Measurements from ENCODE around the gene ITPR3.
A peak's percentile ranks its signal among the peaks of the same experiment; 100 is the strongest.

Gene ITPR3

DNA sequence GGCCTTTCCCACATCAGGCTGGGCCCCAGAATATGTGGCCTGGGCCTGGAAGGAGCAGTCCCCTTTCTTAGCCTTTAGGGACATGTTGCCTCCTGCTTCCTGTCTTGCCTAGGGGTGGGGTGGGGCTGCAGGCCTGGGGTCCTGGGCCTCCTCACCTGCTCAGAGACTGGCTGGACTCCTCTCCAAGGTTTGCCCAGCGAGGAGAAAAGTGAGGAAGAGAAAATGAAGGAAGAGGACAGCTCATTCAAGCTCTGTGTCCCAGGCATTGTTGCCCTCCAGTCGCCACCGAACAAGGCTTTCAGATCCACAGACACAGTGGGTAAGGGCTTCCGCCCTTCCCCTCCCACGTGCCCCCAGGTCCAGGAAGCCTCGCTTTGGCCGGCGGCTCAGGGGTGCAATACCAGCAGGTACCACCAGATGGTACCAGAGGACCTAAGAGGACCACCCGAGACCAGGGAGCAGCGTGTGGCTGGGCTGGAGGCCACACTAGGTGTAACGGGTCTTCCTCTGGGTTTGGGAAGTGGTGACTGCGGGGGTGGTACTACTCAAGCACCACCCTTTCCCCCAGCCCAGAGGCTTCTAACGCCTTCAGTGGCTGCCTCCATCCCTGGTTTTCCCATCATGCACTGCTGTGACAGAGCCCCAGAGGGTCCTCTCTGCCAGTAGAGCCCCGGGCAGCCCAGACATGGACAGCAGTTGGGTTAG lies 35.6 kb upstream of the ITPR3 start:
- DNase-seq (ENCODE audit: low read depth, low spot score), result peak; percentile 69
- in situ Hi-C loops (cut with HindIII; ENCODE audit: low sequenced_read_pairs), result no loop called here
- peak overlapping the region; percentile 5 for H3K4me3 ChIP-seq (ENCODE audit: low read depth, low read length)
- TF ChIP-seq, protein P1, sequence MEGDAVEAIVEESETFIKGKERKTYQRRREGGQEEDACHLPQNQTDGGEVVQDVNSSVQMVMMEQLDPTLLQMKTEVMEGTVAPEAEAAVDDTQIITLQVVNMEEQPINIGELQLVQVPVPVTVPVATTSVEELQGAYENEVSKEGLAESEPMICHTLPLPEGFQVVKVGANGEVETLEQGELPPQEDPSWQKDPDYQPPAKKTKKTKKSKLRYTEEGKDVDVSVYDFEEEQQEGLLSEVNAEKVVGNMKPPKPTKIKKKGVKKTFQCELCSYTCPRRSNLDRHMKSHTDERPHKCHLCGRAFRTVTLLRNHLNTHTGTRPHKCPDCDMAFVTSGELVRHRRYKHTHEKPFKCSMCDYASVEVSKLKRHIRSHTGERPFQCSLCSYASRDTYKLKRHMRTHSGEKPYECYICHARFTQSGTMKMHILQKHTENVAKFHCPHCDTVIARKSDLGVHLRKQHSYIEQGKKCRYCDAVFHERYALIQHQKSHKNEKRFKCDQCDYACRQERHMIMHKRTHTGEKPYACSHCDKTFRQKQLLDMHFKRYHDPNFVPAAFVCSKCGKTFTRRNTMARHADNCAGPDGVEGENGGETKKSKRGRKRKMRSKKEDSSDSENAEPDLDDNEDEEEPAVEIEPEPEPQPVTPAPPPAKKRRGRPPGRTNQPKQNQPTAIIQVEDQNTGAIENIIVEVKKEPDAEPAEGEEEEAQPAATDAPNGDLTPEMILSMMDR (IDR thresholded peaks at IDR 0.05; ENCODE audit: low read depth, low read length), result peak; percentile 99

DNA sequence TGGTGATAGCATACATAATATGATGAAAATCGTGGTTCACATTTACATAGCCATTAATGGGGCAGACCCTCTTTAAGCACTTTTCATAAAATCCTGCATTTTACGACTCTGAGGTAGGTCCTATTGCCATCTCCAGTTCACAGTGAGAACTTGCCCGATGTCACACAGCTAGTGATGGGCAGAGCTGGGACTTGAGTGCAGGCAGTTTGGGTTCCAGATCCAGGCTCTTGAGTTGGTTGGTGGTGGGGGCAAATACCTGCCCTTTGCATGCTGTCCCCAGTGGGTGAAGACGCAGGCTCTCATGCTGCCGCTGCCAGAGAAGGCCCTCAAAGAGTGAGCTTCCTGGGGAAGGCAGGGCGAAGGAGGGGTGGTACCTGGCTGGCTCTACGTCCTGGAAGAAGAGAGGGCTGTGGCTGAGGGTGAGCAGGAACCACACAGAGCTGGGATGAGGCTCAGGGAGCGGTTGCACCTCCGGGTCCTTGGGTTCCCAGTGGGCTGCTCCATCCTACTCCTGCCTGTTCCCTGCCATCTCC lies 34.9 kb upstream of the ITPR3 start:
- DNase-seq (ENCODE audit: low read depth, low spot score), result no peak
- TF ChIP-seq, protein P1 (IDR thresholded peaks at IDR 0.05; ENCODE audit: low read depth, low read length), result no peak
- in situ Hi-C loops (cut with HindIII; ENCODE audit: low sequenced_read_pairs), result no loop called here
- no peak overlapping the region for H3K4me3 ChIP-seq (ENCODE audit: low read depth, low read length)

DNA sequence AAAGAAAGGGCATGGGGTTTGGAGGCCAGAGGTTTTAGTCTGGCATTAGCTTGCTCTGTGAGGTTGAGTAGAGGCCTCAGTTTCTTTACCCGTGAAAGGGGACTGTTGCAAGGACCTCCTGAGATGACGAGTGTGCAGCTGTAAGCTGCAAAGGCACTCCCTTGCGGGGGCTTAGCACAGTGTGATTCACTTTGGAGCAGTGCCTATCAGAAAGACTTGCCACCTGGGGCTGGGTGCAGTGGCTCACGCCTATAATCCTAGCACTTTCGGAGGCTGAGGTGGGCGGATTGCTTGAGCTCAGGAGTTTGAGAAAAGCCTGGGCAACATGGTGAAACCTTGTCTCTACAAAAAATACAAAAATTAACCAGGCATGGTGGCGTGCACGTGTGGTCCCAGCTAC lies 33.6 kb upstream of the ITPR3 start:
- no peak for DNase-seq (ENCODE audit: low read depth, low spot score)
- in situ Hi-C loops (cut with HindIII; ENCODE audit: low sequenced_read_pairs), result no loop called here
- TF ChIP-seq, protein P1 (IDR thresholded peaks at IDR 0.05; ENCODE audit: low read depth, low read length), result no peak
- no peak overlapping the region for H3K4me3 ChIP-seq (ENCODE audit: low read depth, low read length)

DNA sequence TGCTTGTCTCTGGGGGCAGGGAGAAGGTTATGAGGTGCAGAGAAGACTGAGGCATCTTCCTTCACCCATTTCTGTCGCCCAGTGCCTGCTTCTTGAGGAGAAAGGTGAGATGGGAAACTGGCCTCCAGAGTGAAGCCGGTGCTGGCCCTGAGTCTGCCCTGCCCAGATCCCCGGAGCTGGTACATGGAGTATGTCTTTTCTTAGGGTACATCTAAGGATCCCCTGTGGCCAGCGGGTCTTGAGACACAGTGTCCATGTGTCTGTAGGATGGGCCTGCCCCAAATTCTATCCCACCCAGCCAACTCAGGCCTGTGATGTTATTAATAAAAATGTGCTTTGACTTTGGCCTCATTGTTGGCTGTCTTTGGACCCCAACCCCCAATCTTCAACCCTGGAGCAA lies 32.2 kb upstream of the ITPR3 start:
- TF ChIP-seq, protein P1 (IDR thresholded peaks at IDR 0.05; ENCODE audit: low read depth, low read length), result no peak
- in situ Hi-C loops (cut with HindIII; ENCODE audit: low sequenced_read_pairs), result no loop called here
- no peak overlapping the region for H3K4me3 ChIP-seq (ENCODE audit: low read depth, low read length)
- DNase-seq (ENCODE audit: low read depth, low spot score), result no peak

DNA sequence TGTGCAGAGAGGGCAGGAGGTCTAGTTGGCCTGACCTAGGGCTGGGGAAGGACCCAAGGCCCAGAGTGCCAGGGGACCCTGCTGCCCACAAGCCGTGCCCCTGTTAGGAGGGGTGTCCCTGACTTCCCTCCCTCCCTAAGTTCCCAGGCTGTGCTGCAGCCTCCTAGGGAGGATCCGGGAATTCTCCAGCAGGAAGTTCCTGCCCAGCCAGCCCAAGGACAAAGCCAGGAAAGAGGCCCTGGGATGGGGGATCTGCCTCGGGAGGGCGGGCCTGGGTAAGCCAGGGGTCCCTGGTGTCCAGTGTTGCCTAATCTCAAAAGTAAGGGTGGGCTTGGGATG lies 31.8 kb upstream of the ITPR3 start:
- no peak for DNase-seq (ENCODE audit: low read depth, low spot score)
- in situ Hi-C loops (cut with HindIII; ENCODE audit: low sequenced_read_pairs), result no loop called here
- TF ChIP-seq, protein P1 (IDR thresholded peaks at IDR 0.05; ENCODE audit: low read depth, low read length), result no peak
- H3K4me3 ChIP-seq (ENCODE audit: low read depth, low read length), result no peak overlapping the region

DNA sequence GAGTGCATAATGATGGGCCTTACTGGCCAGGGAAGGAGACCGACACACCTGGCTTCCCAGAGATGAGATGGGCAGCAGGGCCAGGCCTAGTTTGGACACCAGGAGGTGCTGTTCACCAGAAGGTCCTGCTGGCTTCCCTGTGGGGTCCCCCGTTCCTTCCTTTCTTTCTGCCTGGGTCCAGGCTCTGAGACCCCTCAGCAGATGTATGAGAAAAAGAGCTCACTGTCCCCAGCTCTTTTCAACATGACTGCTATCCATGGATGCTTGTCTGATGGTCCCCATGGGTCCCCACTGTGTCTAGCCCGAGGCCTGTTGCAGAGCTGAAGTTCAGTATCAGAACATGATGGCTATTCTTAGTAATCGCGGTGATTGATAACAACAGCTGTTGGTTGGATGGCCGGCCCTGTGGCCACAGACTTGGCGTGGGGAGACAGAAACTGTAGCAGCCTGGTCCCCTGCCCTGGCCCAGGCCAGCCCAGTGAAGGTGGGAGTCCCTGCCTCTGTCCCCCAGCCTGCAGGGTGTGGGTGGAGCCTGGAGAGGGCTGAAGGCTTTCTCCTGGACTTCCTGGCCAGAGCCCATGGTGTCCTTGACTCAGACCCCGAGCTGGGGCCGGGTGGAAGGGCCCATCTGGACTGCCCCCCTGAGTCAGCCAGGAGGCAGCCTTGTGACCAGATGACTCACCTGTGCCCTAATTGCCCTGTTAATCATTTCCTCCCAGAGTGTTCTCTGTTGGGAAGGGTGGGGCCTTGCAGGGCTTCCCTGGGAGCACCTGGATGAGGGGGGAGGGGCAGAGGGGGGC lies 31.2 kb upstream of the ITPR3 start:
- TF ChIP-seq, protein P1 (IDR thresholded peaks at IDR 0.05; ENCODE audit: low read depth, low read length), result peak; percentile 96
- DNase-seq (ENCODE audit: low read depth, low spot score), result peak; percentile 87
- in situ Hi-C loops (cut with HindIII; ENCODE audit: low sequenced_read_pairs), result no loop called here
- H3K4me3 ChIP-seq (ENCODE audit: low read depth, low read length), result no peak overlapping the region

Data from astrocyte of the spinal cord (primary cell).